SK-N-SH (cell line): ENCODE data around the gene LAMA4.

Source experiments
- CTCF ChIP-seq: fragments of 200-600 bp; sonication (generic); IDR thresholded peaks from 2 replicates; pipeline ENCODE4 v1.6.1; 2017; ENCODE audit warnings: antibody characterized with exemption, mild to moderate bottlenecking, moderate library complexity
- GABPA ChIP-seq: IDR thresholded peaks from 2 replicates; pipeline ENCODE4 v1.4.0; 2012; ENCODE audit warnings: low read depth, mild to moderate bottlenecking
- POLR2AphosphoS5 ChIP-seq: IDR thresholded peaks from 2 replicates; pipeline ENCODE4 v1.6.1; 2012; ENCODE audit warnings: low read depth, low read length

GRCh38 chr6:112225691-112226090, 28.7 kb downstream of the LAMA4 start:
- TF ChIP-seq POLR2AphosphoS5, result no peak
- no peak for TF ChIP-seq GABPA
- TF ChIP-seq CTCF, result no peak
